OCI-LY7 (cell line): ENCODE measurements around the gene TUBB1.

Experiments
- EZH2phosphoT487 ChIP-seq: fragments of 200-600 bp; sonication (generic); IDR thresholded peaks from 2 replicates; pipeline ENCODE4 v1.6.1; 2018; ENCODE audit warnings: low read depth, borderline replicate concordance, mild to moderate bottlenecking, mixed run types, antibody characterized with exemption, low read length, moderate library complexity, mixed read lengths
- TF ChIP-seq, protein P1 (sequence below): fragments of 200-600 bp; sonication (generic); conservative IDR thresholded peaks from 2 replicates; pipeline ENCODE4 v1.5.1; 2014; ENCODE audit warnings: mild to moderate bottlenecking, antibody characterized with exemption, low read length, moderate library complexity, mixed read lengths

DNA sequence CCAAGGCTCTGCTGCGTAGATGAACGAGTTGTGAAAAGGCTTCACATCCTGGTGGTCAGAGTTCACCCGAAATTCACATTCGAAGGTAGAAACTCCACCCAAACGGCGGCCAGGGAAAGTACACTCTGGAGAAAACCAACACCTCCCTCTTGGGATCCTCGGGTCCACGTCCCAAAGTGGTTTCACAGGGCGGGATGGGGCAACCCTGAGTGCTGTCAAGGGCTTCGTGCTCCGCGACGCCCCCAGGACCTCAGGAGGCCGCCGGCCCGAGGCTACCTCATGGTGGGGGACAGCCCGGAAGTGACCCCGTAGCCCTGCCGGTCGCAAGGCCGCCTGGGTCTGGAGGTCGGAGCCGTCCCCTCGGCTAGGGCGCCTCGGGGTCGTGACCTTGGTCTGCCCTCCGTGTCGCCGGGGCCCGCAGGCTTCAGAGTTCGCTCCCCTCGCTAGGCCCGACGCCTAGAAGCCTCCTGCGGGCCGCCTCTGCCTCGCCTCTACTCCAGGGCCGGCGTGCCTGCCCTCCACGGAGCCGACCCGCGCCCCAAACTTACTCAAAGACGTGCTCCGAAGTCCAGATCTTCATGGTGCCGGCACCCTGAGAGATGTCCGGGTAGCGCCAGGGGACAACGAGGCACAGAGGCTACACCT is 23.0 kb downstream of the TUBB1 start, which contains the start of gene PRELID3B:
- TF ChIP-seq, protein P1, sequence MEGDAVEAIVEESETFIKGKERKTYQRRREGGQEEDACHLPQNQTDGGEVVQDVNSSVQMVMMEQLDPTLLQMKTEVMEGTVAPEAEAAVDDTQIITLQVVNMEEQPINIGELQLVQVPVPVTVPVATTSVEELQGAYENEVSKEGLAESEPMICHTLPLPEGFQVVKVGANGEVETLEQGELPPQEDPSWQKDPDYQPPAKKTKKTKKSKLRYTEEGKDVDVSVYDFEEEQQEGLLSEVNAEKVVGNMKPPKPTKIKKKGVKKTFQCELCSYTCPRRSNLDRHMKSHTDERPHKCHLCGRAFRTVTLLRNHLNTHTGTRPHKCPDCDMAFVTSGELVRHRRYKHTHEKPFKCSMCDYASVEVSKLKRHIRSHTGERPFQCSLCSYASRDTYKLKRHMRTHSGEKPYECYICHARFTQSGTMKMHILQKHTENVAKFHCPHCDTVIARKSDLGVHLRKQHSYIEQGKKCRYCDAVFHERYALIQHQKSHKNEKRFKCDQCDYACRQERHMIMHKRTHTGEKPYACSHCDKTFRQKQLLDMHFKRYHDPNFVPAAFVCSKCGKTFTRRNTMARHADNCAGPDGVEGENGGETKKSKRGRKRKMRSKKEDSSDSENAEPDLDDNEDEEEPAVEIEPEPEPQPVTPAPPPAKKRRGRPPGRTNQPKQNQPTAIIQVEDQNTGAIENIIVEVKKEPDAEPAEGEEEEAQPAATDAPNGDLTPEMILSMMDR = no peak
- TF ChIP-seq EZH2phosphoT487 = no peak
